ENCODE data around the gene GLI3.

Gene GLI3

DNA sequence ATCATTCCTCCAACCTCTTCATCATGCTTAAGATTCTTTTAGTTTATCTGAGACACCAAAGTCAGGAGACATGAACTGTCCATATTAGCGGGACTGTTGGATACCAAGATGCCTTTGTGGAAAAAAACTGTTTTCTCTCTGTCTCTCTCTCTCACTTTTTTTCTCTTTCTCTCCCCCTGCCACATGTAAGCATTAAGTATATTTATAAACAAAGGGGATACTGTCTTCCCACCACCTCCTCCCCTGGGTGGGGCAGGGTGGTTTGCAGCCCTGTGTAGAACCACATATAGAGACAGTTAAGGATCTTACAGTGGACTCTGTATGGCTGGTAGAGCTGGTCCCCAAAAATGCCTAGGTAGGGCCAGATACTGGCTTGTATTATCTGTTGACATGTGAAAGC lies 101.3 kb downstream of the GLI3 start:
- DNase-seq, result no peak

DNA sequence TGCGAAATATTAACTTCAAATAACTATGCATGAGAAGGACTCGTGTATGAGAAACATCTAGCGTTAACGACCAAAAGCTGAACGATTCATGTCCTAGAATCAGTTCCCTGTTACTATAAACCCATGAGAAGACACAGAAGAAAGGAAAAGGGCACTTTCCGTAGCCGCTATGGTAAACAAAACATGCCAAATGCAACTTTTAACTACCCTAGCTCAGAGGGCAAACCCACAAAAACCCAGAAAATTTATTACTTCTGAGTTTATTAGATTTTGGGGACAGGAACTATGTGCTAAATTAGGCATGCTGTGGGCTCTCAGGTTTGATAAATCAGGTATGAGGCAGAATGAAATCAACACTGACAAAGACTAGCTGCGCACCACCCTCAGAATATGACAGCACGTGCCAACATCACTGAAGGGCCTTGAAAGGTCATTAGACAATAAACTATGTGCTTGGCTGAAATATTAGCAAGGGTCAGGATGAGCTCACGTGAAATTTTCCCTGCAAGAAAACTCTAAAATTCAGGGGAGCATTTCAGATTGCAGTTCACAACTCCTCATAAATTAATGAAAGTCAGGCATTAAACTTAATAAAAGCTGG lies 102.6 kb downstream of the GLI3 start:
- no peak for DNase-seq

DNA sequence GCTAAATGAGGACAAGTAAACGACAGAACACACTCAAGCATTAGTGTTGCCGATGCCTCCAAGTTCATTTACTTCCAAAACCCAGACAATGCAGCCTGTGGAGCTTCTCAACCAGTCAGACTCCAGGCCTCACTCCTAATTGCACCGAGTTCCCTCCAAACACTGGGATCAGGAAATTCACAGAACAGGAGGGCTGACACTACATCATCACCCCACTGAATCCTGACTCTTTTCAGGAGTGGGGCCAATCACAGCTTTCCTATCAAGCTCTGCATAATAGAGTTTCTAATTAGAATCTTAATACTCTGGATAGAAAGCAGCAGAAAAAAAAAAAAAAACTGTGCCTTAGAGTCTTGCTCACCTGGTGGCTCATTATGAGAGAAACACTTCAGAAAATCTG lies 103.7 kb downstream of the GLI3 start:
- DNase-seq, result no peak

DNA sequence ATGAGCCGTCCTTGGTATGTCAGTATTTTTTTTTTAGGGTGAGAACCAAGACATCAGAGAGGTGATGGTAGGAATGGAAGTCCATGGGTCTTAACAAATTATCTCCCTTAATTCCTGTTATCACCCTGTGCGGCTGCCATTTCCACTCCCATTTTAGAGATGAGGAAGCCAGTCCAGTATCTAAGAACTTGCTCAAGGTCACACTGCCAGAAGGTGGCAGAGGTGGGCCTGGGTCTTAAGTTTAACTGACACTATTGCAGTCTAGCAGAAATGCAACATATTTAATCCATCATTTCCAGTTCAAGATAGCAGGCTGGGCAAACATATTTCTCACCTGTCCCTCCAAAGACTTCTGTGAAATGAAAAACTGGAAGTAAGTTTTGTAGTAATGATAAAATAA lies 108.3 kb downstream of the GLI3 start:
- DNase-seq, result no peak

DNA sequence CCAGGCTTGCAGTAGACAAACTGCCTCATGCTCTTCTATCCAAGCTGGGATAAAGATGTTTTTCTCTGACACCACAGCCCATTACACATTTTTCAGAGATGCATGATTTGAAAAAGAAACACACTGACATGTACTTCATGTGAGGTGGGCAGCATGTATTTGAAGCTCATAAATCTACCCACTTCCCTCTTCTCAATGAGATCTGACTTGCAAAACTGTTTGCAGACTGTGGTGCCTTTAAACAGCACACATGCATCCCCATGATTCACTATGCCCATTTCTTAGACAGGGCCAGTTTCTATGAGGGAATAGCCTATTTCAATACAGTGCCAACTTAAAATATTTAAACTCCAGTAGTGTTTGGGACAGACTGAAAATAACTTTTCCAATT lies 109.8 kb downstream of the GLI3 start:
- DNase-seq, result no peak

DNA sequence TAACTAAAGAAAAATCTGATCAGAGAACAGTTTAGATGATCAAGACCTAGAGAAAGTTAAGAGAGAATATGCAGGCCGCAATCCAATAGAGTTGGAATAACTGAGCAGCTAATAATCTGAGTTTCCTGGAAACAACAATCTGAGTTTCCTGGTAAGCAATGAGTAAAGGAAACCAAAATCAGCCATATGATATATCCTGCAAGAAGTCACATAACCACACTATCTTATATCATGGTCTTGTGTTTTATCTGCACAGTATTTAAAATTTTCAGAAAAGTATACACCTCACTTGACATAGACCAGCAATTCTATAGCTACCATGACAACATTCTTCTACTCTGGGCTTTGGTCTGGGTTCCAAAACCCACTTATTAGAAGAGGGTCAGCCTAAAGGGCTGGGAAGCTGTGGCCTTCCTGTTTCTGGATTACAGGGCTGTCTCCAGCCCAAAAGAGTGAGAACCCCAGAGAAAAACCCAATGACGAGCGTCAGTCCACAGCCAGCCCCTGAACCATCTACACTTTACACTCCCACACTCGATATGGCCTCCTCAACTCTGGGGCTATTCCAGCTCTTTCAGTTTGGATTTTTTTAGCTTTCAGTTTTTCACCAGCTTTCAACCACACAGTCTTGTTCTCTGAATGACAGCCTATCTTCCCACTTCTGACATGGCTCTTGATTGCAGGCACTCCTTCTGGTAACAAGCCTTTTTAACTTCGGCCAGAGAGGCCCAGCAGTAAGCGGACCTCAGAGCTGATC lies 110.4 kb downstream of the GLI3 start:
- DNase-seq, result no peak

DNA sequence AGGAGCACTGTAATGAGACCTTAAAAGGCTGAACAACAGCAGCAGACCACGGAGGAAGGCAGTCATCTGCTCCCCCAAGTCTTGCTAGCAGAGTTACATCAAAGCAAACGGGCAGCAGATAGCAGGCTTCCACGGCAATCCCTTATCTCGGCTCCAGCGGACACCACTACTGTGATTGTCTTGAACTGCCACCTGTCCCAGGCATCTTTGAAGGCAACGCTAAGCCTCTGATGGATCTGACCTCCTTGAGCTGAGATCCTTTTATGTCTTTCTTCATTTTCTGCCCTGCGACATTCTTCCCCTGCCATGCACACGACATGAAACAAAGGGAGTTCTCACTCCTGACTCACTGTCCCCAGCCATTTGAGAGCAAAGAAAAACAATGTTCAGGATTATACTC lies 111.7 kb downstream of the GLI3 start:
- DNase-seq, result no peak

DNA sequence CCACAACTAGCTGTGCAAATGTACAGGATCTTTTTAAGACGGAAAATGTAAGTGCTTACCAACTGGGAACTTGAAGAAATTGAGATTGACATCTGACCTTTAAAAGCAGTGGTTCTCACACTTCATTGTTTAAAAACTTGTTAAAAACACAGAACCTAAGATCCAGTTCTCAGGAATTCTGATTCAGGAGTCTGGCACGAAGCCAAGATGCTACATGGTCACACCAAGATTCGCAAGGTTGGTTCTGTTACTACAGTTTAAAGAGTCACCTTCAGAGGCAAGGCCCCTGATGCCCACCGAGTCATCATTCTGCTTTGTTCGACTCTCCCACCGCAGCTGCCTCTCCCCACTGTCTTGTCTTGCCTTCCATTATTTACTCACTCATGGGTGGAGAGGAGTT lies 113.3 kb downstream of the GLI3 start:
- DNase-seq, result no peak

DNA sequence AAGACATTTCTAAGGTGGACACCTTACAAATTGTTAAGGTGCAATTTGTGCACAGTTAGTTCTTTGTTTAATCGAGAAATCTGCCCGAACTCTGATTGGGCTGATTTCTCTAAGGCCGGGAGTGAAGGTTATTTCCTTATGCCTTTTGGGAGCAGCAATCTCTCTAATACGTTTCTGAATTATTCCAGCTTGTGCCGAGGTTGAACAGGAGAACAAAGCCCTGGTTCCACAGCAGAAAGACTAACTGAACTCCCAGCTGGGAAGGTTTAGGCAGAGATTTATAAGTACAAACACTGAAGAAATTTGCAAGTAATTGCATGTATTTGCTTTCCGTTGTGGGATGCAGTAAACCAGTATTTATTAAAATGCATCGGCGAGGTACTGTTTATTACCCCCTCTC lies 116.8 kb downstream of the GLI3 start:
- no peak for DNase-seq

DNA sequence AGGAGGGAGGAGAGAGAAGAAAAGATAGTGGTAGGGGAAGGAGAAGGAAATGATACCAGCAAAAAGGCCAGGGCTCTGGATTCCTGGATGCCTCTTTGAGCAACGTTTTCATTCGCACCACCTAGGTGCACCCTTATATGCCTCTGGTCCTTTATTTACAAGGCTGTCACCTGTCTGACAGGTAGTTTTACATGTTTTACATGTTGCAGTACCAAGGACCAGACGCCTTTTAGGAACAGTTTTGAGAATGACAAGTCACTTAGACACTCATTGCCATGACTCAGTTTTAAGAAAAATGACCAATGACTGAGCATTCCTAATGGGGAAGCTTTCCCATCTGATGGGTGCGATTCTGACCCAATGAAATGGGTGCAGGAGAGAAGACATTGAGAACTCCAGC lies 119.8 kb downstream of the GLI3 start:
- DNase-seq, result no peak

DNA sequence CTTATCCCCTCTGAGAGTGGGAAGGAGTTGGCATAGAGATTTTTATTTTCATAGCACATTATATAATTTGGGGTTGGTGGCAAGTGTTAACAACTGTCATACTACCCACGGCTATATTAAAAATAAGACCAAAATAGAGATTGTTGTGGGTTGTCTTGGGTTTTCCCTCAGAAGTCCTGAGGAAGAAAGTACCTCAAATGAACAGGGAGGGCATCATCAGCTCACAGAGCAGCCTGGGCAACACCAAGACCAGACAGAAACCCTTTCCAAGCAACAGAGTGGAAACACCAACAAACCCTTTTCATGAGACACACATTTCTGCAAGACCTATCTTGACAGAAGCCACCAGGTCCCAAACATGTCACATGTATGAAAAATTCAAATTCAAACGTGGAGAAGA lies 121.2 kb downstream of the GLI3 start:
- DNase-seq, result no peak

DNA sequence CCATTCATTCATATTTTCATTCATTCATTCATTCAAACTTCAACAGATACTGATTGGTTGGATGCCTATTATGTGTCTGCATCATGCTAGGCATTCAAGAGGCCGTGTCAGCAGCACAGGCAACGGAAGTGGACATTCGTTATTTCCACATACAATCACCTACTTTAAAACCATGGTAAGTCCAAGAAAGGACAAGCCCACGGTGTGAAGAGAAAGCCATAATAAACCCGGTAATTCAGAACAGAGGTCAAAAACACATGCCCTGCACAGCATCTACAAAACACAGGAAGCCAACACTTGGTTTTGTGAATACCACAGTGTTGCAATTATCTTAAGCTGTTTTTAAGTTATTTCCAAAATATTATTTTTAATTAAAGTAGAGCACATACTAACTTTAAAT lies 126.7 kb downstream of the GLI3 start:
- DNase-seq, result no peak

DNA sequence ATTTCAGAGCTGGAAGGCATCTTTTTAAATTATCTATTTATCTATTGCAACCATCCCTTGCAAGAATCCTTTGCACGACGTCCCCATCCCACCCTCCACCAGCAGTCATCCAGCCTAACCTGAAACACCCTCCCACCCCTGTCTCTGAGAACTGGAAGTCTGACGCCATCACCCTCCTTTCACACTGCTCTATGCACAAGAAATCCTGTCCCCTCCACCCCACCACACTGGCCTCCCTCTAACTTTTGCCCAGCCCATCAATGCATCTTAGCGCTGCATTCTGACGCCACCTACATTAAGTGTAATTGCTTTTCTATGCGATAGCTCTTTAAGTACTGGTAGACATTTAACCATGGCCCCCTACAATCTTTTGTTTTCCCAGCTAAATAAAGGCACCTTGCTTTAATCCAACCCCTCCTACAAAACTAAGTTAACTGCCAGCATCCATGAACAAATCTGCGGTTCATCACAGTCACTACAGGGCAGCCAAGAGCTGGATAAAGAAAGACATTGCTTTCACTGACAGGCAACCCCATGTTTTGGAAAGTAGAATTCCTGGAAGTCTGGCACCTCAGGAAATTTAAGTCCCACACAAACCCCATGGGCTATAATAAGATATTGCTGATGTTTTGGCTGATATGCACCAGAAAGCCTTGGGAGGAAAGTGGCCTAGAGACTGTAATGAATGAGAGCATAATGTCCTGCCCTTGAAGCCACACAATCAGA lies 128.0 kb downstream of the GLI3 start:
- DNase-seq, result no peak

DNA sequence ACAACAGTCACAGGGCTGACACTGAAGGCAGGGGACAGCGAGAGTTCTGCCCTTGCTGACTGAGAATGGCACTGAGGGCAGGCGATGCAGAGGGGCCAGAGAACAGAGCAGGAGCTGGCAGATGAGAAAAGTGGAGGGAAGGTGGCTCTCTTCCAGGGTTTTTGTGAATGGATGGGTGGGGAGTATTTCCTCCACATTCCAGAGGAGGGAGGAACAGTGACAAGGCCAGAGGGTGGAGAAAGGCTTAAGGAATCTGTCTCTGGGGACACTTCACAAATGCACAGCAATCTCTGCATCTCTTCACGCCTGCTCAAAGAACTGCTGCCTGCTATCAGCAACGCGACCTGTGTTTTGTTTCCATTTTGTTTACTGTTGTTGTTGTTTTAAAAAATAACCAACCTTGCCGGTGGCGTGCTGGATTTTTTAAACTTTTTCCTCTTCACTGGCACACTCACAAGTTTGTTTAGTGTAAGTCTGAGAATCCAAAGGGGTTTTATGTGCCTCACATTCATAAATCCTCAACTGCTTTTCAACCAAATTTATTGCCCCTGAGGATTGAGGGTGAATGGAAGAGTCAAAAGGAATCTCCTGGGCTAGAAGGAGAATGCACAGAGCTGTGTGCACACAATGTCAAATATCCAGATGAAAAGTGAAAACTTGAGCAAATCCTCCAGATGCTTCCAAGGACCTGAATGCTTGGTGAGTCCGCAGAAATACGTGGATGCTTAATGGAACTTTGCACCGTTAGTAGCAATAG lies 129.3 kb downstream of the GLI3 start:
- DNase-seq, result no peak

DNA sequence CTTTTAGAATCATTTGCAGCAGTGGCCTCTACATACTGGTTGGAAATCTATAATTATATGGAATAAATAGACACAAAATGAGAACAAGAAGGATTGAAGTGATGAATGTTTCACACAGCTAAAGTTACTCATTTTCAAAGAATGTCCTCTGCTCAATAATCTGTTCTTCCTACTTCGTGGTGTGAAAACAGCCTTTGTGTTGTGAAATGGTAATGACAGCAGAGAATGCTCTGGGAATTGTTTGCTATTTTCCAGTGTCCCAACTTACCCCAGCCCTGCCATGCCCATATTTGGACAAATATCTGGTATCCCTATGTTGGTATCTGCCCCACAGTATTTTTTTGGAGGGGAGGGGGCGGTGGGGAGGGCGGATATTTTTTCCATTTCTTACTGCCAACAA lies 130.4 kb downstream of the GLI3 start:
- DNase-seq, result no peak

DNA sequence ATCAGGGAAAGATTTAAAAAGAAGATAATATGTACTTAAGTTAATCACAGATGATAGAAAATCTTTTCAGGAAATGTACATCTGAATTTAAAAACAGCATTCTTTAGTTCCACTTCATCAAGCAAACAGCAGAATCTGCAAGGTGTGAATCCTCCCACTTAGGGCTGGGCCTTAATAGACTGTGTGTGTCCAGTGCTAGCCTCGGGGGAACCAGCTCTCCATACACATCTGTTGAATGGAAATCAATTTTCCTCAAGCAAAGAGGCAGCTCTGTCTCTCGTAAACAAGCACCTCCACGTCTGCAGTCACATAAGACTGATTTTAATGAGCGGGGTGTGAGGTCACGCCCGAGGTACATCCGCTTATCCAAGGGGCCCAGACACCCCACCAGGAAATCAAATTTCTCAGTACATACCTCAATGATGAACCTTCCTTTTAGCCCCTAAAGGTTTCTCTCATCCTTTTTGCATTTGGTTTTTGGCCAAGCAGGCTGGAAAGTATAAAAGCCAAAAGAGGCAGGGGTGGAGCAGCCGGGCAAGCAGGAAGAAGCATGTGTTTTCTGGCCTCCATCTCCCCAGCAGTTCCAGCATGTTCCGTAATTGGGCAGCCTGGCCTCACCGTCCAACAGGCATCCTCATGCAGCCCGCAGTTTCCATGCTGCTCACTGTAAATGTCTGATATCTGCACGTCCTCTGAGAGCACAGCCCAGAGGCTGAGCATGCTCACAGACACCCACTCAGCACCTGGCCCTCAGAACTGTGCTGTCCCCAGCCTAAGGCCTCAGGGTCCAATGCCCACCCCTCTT lies 131.3 kb downstream of the GLI3 start:
- DNase-seq, result no peak

DNA sequence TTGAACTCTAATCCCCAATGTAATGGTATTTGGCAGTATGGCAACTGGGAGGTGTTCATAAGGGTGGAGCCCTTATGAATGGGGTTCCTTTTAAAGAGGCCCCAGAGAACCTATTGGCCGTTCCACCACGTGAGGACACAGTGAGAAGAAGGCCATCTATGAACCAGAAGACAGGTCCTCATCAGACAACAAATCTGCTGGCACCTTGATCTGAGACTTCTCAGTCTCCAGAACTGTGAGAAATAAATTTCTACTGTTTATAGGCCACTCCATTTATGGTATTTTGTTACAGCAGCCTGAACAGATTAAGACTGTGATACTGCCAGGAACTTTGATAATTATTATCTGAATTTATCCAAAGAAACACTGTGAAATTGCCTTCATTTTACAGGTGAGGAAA lies 132.3 kb downstream of the GLI3 start:
- DNase-seq, result no peak

DNA sequence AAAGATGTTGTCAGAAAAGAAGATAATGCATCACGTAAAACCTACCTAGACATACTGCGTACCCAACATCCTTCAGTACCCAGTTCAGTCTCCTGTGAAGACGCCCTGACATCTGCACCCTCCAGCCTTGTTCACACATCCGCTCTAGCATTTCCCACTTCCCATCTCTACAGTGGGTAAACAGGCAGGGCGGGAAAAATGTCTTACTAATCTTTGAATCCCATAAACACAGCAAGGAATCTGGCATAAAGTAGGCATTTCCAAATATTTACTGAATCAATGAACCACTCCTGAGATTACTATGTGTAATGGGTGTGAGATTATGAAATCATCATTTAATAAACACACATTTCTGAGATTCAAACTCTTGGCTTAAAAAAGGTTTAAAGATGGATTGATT lies 132.8 kb downstream of the GLI3 start:
- DNase-seq, result no peak

DNA sequence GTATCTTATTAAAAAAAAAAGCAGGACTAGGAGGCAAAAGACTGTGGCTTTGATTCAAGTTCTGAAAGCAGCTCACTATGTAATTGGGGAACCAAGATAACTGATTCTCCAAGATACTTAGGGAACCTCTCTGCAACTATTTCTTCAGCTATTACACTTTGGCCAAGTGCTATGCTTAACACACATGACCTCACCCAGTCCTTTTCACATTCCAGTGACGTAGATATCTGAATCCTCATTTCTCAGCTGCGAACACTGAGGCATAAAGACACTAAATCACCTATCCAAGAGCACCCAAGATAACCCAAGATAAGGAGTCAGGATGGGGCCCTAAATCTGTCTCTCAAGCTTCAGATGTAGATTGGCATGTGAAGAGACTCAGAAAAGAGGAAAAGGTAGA lies 133.6 kb downstream of the GLI3 start:
- DNase-seq, result no peak

DNA sequence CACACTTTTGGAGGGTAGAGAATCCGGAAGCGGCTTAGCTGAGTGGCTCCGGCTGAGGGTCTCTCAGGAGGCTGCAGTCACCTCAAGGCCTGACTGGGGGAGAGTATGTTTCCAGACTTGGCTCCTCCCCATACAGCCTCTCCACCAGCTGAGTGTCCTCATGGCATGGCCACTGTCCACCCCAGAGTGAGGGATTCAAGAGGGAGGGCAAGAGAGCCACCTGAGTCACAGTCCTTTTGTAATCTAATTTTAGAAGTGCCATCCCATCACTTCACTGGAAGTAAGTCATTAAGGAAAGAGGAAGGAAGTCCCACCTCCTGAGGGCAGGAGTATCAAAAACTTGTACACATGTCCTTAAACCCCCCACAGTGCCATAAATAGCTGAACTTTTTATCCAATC lies 134.0 kb downstream of the GLI3 start:
- no peak for DNase-seq

DNA sequence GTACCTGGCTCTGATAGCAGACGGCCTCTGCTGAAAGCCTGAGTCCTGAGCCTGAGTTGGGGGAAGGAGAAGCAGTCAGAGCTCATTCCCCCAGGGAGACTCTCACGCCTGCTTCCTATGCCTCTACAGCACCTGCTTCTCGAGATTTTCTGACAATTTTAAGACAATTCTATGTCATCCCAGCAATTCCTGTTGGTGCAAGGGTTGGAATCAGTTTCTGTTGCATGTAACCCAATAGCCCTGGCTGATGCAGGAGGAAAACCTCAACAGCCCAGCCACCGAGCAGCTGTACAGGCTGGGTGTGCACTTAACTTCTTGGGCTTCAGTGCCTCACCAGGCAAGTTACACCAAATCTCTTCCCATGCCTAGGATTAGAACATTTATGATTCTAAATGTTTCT lies 134.7 kb downstream of the GLI3 start:
- DNase-seq, result no peak

DNA sequence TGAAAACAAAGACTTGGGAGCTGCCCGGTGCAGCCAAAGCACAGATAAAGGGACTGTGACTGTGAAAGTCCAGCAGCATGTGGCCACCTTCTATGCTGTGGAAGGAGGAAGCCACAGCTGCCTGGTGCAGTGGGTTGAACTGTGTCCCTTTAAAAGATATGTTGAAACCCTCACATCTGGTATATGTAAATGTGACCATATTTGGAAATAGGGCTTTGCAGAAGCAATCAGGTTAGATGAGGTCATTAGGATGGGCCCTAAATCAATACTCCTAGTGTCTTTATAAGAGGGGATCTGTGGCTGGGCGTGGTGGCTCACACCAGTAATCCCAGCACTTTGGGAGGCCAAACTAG lies 136.9 kb downstream of the GLI3 start:
- DNase-seq, result no peak
